GM12875 (cell line): Measurements from ENCODE around the gene DRC1.

Experiments
- H3K4me3 ChIP-seq: one replicate; pipeline ENCODE4 v1.5.1; 2011; ENCODE audit warnings: low read depth, low read length, control low read depth
- CTCF ChIP-seq: IDR thresholded peaks from 2 replicates; pipeline ENCODE4 v1.5.1; 2011; ENCODE audit warnings: low read depth, mild to moderate bottlenecking, control low read depth, inconsistent platforms, low read length, moderate library complexity, borderline replicate concordance; ENCODE audit not compliant: insufficient read depth

DRC1 gene

DNA sequence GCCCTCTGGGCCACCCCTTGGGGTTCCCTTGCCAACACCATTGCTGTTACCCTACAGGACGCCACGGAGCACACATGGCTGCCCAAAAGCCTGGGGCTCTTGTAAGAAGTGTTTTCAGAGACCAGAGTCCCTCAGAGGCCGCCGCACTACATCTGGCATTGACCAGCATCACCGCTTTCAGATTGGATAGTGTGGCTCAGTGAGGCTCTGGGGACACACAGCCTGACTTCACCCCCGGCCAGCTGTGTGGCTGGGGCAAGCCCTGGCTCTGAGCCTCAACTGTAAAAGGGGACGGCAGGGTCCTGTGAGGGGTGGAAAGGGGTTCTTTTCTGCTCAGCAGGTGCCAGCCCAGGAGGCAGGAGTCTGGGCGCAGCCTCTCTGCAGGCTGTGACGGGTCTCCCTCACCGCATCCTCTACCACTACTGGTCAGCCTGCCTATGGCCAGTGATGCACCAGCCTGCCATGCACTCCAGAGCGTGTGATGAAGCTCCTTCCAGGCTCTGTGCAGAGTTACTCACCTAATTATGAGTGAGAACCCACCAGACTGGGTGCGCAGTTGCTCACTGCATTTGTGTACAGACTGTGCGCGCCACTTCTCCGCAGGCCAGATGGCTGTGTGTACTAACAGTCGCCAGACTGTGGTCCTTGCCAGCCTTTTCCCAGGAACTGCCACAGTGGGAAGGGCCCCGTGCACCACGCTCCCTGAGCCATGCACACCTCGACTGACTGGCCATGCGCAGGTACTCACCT is 86.9 kb downstream of the DRC1 start:
- TF ChIP-seq CTCF = no peak
- H3K4me3 ChIP-seq = no peak overlapping the region

DNA sequence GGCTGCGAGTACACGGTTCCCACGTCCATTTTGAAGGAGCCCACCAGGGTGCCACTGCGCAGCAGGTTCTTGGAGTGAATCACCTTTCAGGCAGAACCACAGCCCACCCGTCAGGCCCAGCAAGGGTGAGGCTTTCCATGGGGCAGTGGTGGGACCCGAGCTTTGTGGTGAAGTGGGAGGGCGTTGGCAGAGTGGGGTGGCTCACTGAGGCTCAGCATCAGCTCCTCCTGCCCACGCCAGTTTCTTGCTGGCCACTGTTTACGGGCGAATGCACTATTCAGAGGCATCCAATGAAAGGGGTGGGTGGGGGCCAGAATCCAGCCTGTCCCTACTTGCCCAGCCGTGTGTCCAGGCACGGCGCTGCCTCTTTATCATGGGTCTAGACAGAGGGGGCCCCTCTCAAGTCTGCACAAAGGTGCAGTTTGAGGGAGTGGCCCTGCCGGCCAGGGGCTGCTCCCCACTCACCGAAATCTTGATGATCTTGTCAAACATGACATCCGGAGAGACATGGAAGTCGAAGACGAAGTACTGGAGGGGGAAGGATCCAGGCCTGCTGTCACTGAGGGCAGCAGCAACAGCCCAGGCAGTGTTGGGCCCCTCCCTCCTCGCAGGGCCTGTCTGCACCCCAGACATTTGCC is 87.6 kb downstream of the DRC1 start:
- no peak overlapping the region for H3K4me3 ChIP-seq
- no peak for TF ChIP-seq CTCF

DNA sequence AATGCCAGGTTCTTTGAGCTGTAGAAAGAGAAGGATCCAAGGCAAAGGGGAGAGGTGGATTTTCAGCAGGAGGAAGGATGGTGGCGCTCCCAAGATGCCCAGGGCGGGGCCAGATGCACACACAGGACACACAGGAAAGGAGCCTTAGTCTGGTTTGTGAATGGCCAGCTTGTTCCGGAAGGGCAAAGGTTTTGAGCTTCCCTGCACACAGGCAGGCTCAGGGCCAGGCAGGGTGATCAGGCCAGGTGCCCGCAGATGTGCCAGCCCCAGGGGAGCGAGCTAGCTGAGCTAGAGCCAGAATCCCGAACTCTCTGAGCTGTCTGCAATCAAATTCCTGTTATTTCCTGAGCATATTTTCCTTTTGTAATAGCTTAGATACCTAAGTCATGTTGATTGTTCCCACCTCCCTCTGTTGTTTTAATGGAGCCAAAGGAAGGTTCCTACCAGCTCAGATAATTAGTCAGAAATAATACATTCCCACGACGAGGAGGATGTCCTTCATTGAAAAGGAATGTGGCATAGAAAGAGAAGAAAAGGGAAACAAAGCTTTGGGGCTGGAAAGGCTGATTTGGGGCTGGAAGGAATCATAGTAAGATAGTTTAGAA is 89.9 kb downstream of the DRC1 start:
- no peak overlapping the region for H3K4me3 ChIP-seq
- no peak for TF ChIP-seq CTCF

DNA sequence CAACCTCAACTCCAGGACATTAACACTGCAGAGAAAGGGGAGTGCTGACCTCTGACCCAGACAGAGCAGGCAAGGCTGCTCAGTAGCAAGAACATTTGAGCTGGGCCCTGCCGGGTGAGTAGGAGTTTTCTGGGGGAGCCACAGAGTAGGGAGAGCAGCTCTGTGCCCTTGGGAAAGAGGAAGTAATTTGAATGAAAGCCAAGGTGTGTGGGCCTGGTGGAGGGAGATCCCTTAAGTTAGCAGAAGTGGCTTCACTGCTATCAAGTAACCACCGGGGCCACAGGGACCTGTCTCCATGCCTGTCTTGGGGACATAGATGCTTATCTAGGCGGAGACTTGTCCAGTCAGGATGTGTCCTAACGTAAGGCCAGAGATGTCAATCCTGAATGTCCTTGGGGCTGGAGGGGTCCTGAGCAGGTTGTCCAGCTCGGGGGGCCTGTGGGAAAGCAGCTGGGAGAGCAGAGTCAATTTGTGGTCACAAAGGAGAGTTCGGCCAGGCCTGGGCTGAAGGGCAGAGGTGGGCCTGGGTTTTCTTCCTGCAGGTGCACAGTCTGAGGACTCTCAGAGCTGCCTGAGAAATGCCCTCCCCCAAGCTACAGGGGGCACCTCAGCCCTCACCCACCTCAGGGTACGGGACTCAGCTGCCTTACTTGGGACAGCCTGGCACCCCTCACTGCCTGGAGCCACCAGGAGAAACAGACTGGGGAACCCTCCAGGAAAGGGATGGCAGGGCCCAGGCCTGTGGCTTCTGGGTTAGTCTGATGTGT is 91.2 kb downstream of the DRC1 start:
- no peak for TF ChIP-seq CTCF

GRCh38 chr2:26493566-26493965 is 91.8 kb downstream of the DRC1 start:
- TF ChIP-seq CTCF = no peak
- H3K4me3 ChIP-seq = no peak overlapping the region

More for the DNA sequence above, 91.2 kb downstream of the DRC1 start:
- no peak overlapping the region for H3K4me3 ChIP-seq

DNA sequence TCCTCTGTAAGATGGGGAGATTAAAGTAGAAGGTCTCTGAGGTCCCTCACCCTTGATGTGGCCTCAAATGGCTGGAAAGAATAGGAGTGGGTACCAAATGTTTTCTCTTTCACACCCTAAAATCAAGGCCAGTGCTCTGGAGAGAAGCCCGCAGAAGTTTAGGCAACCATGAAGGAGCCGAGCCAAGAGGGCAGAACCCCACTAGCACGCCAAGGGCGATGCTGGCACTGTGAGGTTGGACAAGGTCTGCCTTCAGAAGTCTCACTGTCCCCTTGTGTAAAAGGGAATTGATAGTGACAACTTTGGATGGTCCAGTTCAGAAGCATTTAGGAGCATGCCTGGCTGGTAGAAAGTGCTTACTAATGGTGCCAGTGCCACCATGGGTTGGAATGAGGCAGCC is 92.5 kb downstream of the DRC1 start:
- no peak overlapping the region for H3K4me3 ChIP-seq
- TF ChIP-seq CTCF = no peak
